Hepatocyte (in vitro differentiated cells): ENCODE data around the gene KSR2.

Source experiments
- EZH2 ChIP-seq: fragments of 200-600 bp; sonication (generic); IDR thresholded peaks from 2 replicates; pipeline ENCODE4 v1.6.1; 2016; ENCODE audit warnings: antibody characterized with exemption, mild to moderate bottlenecking, borderline replicate concordance
- EZH2phosphoT487 ChIP-seq: fragments of 200-600 bp; sonication (generic); IDR thresholded peaks from one replicate; pipeline ENCODE4 v1.6.1; 2018; ENCODE audit warnings: antibody characterized with exemption, mild to moderate bottlenecking, low read depth, moderate library complexity; ENCODE audit not compliant: unreplicated experiment, severe bottlenecking
- TF ChIP-seq, protein P1 (sequence below): fragments of 200-600 bp; sonication (generic); IDR thresholded peaks from 2 replicates; pipeline ENCODE4 v1.5.1; 2016; ENCODE audit warnings: antibody characterized with exemption, mild to moderate bottlenecking; ENCODE audit not compliant: poor library complexity

DNA sequence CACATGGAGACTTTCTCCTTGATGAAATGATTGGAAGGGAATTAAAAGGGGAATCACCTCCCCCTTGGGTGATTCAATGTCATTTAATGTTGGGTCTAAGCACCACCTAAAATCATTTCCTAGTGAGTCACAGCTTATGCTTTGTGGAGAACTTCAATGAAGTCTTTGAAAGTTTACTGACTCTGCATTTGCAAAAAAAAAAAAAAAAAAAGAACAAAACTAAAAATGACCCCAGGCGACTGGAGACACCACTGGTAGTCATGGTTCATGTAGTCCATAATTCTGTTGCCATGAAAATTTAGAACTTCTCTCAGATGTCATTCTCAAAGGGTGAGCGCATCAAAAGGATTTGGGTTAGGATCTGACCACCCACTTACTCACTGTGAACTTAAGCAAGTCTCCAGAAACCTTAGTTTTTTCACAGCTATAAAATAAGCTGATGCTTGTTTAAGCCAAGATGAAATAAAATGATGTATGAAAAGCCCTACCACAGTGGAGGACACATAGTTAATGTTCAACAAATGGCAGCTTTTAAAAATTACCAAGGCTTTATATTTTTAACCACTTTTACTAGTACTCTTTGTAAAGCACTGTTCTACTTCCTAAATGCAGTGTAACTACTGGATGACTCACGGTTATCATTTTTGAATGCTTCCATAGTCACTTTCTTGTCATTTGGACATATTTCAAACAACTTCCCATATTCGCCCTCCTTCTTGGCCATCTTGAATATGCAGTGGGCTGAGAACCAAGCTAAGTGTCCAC lies 18.1 kb upstream of the KSR2 start:
- TF ChIP-seq, protein P1, sequence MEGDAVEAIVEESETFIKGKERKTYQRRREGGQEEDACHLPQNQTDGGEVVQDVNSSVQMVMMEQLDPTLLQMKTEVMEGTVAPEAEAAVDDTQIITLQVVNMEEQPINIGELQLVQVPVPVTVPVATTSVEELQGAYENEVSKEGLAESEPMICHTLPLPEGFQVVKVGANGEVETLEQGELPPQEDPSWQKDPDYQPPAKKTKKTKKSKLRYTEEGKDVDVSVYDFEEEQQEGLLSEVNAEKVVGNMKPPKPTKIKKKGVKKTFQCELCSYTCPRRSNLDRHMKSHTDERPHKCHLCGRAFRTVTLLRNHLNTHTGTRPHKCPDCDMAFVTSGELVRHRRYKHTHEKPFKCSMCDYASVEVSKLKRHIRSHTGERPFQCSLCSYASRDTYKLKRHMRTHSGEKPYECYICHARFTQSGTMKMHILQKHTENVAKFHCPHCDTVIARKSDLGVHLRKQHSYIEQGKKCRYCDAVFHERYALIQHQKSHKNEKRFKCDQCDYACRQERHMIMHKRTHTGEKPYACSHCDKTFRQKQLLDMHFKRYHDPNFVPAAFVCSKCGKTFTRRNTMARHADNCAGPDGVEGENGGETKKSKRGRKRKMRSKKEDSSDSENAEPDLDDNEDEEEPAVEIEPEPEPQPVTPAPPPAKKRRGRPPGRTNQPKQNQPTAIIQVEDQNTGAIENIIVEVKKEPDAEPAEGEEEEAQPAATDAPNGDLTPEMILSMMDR: no peak
- TF ChIP-seq EZH2phosphoT487 (no peak), EZH2 (no peak)
